Thoracic aorta (tissue), 2 donors: Measurements from ENCODE around the gene CEP164. TPM values are rescaled to one million over a fixed set of nuclear protein-coding genes. Genes with fewer than 3 reads are reported as not detected.
"Not testable (repeated sequence)": the region's sequence is repeated elsewhere in the genome, so short reads cannot be mapped to it uniquely, and the experiment has no call there.

Experiments
- ATAC-seq: fragments of 150-250 bp; one replicate; pipeline ENCODE4 v1.8.0; 2017; ENCODE audit warnings: low read depth; ENCODE audit not compliant: insufficient number of reproducible peaks, low FRiP score
- DNase-seq: peaks from one replicate; pipeline ENCODE4 v3.0.0-alpha.2; 2020; ENCODE audit warnings: low spot score
- H3K27ac ChIP-seq, 2 donors: fragments of 200-600 bp; sonication (generic); 1 replicate in 1 of 2; 2 replicates in 1 of 2; pipeline ENCODE4 v1.5.1; 2016; ENCODE audit warnings: mild to moderate bottlenecking in 2 of 2, moderate library complexity in 2 of 2
- H3K27me3 ChIP-seq: fragments of 200-600 bp; sonication (generic); replicated peaks from 2 replicates; pipeline ENCODE4 v1.6.0; 2016; ENCODE audit warnings: mild to moderate bottlenecking; ENCODE audit not compliant: insufficient read depth
- H3K36me3 ChIP-seq: fragments of 200-600 bp; sonication (generic); one replicate; pipeline ENCODE4 v1.5.1; 2016
- H3K4me1 ChIP-seq, 2 donors: fragments of 200-600 bp; sonication (generic); 1 replicate in 1 of 2; 2 replicates in 1 of 2; pipeline versions ENCODE4 v1.5.1 to v1.6.0; 2016; ENCODE audit warnings: low read depth in 2 of 2, mild to moderate bottlenecking in 1 of 2; ENCODE audit not compliant: control insufficient read depth in 1 of 2
- H3K4me3 ChIP-seq: fragments of 200-600 bp; sonication (generic); 2 replicates; pipeline ENCODE4 v1.5.1; 2016; ENCODE audit warnings: mild to moderate bottlenecking
- H3K9me3 ChIP-seq: fragments of 200-600 bp; sonication (generic); 2 replicates; pipeline ENCODE4 v1.5.1; 2016
- CTCF ChIP-seq: fragments of 200-600 bp; sonication (generic); IDR thresholded peaks from one replicate; pipeline ENCODE4 v1.5.1; 2019; ENCODE audit warnings: antibody characterized with exemption
- total RNA-seq, 2 donors: library from RNA; depleted of rRNA; stranded (reverse); fragments of >200 nt; gene quantifications; one replicate each; pipeline versions ENCODE4 v1.1.0 to v1.2.3, GENCODE V29; 2016

Gene CEP164
- total RNA-seq, 2 donors from 2014 or later, result 27.9 to 53.4 TPM

DNA sequence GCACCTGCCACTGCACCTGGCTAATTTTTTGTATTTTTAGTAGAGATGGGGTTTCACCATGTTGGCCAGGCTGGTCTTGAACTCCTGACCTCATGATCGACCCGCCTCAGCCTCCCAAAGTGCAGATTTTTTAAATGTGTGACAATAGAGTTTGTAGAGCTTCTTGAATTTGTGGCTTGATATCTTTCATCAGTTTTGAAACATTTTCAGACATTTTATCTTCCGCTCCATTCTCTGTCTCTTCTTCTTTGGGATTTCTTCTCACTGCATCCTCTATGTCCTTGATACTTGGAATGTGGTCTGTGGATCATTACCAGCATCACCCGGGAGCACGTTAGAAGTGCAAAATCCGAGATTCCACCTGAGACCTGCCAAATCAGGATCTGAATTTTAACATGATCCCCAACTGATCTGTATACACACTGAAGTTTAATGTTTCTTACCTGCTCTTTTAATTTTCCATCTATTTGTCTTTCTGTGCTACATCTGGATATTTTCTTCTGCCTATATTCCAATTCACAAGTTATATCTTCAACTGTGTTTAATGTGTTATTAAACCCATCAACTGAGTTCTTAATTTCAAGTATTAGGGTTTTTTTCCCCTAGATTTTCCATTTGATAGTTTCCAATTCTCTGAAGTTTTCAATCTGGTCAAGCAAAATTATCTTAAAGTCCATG lies 126.4 kb downstream of the CEP164 start:
- DNase-seq (no peak), ATAC-seq (no peak)
- no peaks in the 10 kb centered on the region for H3K4me1 ChIP-seq
- H3K4me3 ChIP-seq, result no peak overlapping the region
- no peak for TF ChIP-seq CTCF
- H3K27me3 ChIP-seq, result no peaks in the 10 kb centered on the region
- no peaks in the 10 kb centered on the region for H3K36me3 ChIP-seq
- H3K9me3 ChIP-seq, result no peaks in the 10 kb centered on the region
- H3K27ac ChIP-seq, result no peak overlapping the region

DNA sequence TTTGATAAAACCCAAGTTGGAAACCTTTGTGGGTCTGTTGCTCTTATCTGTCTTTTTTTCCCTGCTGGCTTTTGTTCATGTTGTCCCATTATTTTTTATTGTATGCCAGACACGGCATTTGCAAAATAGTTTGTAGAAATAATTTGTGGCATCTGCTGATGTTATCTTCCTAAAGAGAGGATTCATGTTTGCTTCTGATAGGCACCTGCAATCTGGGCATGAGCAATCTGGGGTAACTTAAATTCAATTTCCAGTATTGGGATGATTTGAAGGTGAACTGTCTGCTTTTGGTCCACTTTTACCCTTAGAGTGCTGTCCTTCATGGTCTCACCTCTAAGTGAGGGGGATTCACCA lies 126.9 kb downstream of the CEP164 start:
- H3K27ac ChIP-seq, result no peak overlapping the region

DNA sequence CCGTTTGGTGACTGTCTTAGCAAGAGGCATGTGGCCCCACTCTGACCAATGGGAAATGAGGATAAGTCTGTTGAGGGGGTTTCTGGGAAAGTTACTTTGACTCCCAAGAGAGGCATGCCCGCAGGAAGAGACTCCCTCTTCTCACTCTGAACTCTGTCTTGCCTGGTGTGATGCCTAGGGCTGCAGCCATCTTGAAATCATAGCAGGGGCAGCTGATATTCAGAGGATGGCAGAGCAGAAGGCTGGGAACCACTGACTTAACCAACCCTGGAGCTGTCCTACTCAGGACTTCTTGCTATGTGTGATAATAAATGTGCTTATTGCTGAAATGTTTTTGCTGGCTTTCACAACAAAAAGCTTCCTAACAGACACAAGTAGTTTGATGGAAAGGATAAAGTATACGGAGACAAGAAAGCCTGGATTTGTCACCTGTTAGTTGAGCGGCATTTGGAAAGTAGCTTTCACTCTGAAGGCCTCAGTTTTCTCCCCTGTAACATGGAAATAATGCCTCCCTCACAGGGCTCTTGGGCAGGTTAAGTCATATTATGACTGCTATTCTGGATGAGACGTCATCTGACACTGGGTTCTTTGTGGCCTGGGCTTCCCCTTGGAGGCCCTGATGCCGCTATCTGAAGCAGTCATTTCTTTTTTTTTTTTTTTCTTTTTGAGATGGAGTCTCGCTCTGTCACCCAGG lies 128.5 kb downstream of the CEP164 start:
- Histone ChIP-seq H3K4me3 (no peak overlapping the region), H3K36me3 (no peaks in the 10 kb centered on the region), H3K27ac (no peak overlapping the region), H3K4me1 (no peaks in the 10 kb centered on the region), H3K9me3 (no peaks in the 10 kb centered on the region), H3K27me3 (no peaks in the 10 kb centered on the region)
- ATAC-seq, result no peak
- TF ChIP-seq CTCF, result no peak
- DNase-seq, result no peak

More for the DNA sequence above, 126.9 kb downstream of the CEP164 start:
- no peak overlapping the region for H3K4me3 ChIP-seq
- no peak for DNase-seq
- no peak for ATAC-seq
- TF ChIP-seq CTCF, result no peak
- H3K4me1 ChIP-seq, result no peaks in the 10 kb centered on the region
- H3K27me3 ChIP-seq, result no peaks in the 10 kb centered on the region
- H3K9me3 ChIP-seq, result no peaks in the 10 kb centered on the region
- no peaks in the 10 kb centered on the region for H3K36me3 ChIP-seq

GRCh38 chr11:117456721-117457029 lies 129.0 kb downstream of the CEP164 start:
- H3K36me3 ChIP-seq, ATAC-seq, H3K4me3 ChIP-seq, H3K27me3 ChIP-seq, DNase-seq, H3K9me3 ChIP-seq, H3K27ac ChIP-seq, H3K4me1 ChIP-seq: not testable (repeated sequence)

DNA sequence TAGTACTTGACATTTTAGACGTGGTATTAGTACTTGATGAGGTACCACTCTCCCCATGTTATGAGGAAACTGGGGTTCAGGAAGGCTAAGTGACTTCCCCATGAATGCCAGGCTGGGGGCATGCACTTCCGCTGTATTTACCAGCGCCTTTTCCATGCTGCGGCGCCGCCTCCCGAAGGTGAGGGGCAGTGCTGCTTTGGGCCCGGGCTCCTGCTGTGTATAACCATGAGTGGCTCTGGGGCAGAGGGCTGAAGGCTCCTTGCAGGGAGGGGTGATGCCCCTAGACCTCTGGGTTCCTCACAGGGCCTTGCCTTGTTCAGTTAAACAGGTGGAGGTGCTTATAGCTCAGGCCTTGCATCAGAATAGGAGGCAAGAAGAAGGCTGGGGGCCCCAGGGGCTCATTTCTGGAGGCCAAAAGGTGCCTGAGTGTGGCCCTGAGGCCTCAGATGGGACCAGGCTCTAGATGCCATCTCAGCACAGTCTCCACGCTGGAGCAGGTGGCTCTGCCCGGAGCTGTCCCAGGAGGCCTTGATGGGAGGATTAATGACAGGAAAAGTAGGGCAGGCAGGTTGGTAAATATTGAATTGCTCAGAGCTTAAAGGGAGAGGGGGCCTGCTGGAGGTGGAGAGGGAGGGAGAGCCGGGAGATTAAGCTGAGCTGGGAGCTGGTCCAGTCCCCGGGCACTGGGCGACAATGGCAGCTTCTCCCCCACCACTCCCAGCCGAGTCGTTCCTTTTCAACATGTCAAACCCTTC lies 129.6 kb downstream of the CEP164 start:
- no peaks in the 10 kb centered on the region for H3K4me1 ChIP-seq
- H3K27ac ChIP-seq, result no peak overlapping the region
- no peak for ATAC-seq
- H3K36me3 ChIP-seq, result no peaks in the 10 kb centered on the region
- H3K4me3 ChIP-seq, result no peak overlapping the region
- no peak for TF ChIP-seq CTCF
- no peak for DNase-seq
- H3K9me3 ChIP-seq, result no peaks in the 10 kb centered on the region
- no peaks in the 10 kb centered on the region for H3K27me3 ChIP-seq
